ENCODE measurements around the gene NAV2.

NAV2 gene

DNA sequence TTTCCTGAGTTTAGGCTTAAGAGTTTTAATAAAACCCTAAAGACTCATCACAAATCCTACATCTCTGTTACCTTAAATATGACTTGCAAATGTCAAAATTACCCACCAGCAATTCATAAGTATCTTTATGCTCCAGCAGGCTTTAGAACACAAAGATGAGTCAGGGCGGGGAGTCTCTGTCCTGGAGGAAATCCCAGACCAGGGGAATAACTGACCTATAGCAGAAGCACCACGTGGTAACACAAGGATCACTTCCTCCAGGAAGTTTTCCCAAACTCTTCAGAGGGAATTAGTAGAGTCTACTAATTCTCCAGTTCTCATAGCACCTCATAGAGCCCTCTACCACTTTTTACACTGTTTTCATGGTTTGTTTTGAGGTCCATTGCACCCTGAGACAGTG lies 217.0 kb downstream of the NAV2 start:
- no peak for DNase-seq (ENCODE audit: low read depth)

DNA sequence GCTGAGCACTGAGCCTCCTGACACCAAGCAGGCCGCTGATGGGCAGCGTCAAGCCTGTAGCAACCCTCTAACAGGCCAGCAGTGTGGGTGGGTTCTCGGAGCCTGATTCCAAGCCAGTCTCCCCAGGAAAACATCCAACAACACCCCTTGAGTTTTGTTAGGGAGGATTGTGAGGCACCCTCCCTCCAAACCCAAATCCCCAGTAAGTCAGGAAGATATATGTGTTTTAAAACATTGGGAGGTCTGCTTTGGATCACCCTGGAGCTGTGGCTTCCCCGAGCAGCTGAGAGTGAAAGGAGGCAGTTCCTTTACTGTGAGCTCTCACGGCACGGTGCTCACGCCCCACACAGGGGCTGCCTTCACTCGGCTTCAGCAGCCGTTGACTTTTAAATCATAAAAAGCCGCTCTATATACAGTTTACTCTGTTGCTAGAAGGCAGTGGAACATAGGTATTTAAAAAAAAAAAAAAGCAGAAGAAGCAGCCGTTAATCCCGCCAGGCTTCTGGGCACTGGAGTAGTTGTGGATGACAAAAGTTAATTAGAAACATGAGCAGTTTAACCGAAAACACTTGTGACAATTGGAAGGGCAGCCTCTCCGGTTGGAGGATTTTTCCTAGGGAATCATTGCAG lies 218.6 kb downstream of the NAV2 start:
- DNase-seq (ENCODE audit: low read depth) = no peak

DNA sequence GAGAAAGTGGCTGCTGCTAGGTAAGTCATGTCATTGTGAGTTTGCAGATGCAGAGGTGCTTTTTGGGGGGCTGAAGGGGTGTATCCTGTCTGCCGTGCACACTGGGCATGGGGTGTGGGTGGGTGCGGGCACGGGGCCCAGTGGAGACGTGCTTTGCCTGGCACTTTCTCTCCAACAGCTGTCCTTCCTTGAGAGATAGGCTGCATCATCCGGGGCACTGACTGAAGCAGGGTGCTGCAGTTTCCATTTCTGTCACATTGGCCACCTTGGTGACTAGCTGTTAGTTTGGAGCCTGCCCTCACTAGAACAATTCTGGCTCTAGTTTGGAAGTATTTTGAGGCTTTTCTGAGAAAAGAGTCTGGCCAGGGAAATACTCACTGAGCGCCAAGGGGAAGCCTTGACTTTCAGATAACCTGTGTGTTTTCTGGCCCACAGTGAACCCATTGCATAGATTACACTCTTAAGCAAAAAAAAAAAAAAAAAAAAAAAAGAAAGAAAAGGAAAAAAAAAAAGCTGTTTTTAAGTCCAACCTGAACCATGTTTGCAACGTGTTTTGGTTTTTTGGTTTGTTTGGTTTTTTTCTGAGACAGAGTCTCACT lies 219.2 kb downstream of the NAV2 start:
- no peak for DNase-seq (ENCODE audit: low read depth)

DNA sequence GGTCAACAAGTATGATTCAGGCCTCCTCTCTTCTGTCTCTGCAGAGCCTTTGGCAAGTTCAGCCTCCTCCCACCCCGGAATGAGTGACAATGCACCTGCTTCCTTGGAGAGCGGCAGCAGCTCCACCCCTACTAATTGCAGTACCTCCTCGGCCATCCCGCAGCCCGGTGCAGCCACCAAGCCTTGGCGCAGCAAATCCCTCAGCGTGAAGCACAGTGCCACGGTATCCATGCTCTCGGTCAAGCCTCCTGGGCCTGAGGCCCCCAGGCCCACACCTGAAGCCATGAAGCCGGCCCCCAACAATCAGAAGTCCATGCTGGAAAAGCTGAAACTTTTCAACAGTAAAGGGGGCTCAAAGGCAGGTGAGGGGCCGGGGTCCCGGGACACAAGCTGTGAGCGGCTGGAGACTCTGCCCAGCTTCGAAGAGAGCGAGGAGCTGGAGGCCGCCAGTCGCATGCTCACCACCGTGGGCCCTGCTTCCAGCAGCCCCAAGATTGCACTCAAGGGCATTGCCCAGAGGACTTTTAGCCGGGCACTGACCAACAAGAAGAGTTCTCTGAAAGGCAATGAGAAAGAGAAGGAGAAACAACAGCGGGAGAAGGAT lies 220.6 kb downstream of the NAV2 start:
- DNase-seq (ENCODE audit: low read depth) = no peak

DNA sequence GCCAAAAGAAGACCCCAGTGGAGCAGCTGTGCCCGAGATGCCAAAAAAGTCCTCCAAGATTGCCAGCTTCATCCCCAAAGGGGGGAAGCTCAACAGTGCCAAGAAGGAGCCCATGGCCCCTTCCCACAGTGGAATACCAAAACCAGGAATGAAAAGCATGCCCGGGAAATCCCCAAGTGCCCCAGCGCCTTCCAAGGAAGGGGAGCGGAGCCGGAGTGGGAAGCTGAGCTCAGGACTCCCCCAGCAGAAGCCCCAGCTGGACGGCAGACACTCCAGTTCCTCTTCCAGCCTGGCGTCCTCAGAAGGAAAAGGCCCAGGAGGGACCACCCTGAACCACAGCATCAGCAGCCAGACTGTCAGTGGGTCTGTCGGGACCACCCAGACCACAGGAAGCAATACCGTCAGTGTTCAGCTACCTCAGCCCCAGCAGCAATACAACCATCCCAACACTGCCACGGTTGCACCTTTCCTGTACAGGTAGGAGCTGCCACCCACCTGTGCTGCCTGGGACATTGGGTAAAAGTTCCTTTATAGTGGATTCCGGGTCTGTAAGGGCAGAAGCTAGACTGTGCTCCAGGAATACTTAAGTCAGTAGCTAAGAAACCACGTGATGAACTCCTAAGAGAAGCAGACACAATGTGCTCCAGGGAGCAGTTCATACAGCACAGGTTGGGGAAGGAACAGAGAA lies 221.3 kb downstream of the NAV2 start:
- DNase-seq (ENCODE audit: low read depth) = no peak

DNA sequence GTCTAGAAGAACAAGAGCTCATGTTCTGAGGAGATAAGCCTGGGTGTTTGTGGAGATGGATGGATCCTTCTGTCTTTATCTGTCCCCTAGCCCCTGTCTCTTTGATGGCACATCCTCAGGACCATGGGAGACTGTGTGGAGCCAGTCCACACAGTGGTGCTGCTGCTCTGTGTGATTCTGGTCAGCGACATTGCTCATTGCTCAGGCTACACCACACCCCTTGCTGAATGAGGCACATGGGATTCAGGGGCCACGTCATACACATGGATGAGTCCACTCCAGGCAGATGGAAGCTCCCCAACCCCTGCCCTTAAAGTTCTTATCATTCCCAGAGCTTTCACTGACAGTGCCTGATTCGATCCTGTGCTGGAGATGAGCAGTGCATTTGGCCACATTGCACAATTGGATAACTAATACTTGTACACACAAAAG lies 222.2 kb downstream of the NAV2 start:
- DNase-seq (ENCODE audit: low read depth) = no peak

DNA sequence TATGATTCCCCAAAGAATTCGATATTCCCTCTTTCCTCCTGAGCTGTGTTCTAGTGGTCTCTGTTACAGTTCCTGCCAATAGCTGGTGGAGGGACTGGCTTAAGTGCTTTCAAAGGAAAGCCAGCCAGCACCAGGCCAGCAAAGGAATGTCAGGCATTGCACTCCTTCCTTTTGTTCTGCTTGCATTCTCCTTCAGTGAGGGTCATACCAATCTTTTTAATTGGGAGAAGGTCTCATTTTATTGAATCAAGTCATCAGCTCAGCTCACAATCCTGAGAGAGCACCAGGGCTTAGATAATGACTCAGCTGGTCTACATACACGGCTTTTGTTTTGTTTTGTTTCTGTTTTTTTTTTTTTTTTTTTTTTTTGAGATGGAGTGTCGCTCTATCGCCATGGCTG lies 222.9 kb downstream of the NAV2 start:
- DNase-seq (ENCODE audit: low read depth) = no peak

DNA sequence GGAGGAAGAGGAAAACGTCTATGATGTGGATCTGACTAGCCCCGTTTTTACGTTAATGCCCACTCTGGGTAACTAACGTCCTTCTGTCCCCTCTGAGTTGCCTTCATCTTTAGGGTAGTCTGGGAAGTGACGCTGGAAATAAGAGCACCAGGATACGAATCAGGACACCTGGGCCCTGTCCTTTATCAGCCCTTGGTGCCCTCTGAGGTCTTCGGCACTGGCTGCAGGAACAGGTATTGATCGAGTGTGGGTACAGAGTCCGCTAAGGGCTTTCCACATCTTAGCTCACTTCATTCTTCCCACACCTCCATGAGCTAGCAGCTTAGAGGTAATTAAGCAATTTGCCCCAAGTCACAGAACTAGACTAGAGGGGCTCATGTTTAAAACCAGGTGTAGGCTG lies 223.8 kb downstream of the NAV2 start:
- no peak for DNase-seq (ENCODE audit: low read depth)

DNA sequence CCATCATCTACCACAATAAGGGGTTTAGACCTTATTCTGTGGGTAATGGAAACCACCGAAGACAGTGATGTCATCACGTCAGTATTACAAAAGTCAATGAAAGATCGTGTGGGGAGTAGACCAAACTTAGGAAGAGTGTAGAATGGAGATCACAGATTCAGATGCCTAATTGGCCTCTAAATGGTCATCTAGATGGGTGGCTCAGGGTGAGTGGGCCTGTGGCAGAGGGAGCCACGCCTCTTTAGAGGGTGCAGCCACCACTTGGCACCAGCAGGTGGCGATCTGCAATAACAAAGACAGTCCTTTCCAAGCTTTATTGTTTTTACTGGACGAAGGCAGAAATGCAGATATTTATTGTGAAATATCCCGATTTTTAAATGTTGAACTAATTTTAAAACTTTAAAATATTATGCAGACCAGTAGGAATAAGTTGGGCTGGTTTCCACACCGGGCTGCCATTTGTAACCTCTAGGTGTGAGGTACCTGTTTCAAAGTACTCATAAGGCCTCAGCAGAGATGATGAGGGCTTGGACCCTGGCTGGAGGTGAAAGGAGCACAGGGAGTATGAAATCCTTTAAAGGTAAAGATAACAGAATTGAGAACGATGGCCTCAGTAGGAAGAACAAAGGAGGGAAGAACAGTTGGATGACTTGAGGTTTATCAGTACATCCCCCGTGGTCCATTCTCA lies 225.7 kb downstream of the NAV2 start:
- DNase-seq (ENCODE audit: low read depth) = no peak

DNA sequence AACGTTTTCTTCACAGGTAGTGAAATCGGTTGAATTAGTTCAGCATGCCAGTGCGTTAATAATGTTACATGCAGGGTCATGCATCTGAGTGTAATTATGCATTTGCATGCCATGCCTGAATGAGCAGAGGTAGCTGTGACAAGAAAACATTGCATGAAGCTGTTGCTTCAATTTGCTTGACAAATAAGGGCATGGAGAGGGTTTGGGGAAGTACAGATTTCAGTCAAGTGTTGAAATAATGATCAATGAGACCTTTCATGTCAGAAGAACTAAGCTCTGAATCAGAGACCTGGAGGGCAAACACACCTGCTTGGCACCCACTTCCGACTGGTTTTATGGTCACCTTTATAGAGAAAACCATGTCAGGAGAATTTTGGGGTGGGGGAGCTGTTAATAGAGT lies 226.2 kb downstream of the NAV2 start:
- no peak for DNase-seq (ENCODE audit: low read depth)

DNA sequence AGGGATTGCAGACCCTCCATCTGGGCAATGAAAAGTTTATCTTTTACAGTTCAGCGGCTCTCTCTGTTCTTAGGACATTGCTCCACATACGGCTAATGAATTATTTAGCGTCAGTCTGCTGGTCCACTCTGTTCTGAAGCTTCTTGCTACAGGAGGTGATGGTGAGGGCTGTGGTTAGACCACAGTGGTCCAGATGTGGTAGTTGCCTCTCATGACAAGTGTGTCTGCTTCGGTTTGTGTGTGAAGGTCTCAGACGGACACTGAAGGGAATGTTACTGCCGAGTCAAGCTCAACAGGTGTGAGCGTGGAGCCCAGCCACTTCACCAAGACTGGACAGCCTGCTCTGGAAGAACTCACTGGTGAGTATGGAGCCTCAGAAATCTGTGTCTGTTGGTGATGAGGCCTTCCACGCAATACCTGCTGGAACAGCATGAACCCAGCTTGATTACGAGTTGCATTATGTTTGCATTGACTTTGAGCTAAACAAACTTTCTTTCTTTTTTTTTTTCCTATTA lies 226.8 kb downstream of the NAV2 start:
- DNase-seq (ENCODE audit: low read depth) = no peak

DNA sequence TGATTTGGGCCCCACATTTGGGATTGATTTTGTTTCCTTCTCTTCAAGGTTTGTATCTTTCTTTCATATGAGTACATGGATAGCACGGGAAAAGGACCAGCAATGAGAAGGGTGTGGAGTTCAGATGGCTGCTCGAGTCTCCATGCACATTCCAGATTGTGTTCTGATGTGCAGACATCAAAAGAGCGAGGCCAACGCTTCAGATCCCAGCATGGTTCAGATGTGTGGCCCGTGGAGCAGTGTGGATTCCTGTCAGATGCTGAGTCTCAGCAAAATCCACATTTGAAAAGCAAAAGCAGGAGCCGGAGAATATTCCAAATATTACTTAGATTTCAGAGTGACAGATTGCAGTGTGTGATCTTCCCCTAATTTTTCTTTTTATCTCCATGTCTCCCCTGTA lies 228.2 kb downstream of the NAV2 start:
- DNase-seq (ENCODE audit: low read depth) = no peak

DNA sequence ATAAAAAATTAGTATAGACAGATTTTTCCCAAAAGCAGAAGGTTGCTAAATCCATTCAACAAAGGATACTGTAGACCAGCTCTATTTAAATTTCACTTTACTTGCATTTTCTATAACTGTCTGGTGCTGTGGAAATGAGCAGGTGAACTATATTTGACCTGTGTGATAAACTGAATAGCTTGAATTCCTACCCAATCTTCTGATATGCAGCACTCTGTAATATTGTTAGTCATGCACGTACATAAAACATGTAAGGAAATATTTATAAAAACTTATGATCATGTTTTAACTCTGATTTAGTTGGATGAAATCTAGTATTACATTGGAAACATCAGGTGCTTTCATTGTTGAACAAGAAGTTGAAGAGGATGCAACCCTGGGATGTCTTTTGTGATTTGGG lies 234.0 kb downstream of the NAV2 start:
- DNase-seq (ENCODE audit: low read depth) = no peak

DNA sequence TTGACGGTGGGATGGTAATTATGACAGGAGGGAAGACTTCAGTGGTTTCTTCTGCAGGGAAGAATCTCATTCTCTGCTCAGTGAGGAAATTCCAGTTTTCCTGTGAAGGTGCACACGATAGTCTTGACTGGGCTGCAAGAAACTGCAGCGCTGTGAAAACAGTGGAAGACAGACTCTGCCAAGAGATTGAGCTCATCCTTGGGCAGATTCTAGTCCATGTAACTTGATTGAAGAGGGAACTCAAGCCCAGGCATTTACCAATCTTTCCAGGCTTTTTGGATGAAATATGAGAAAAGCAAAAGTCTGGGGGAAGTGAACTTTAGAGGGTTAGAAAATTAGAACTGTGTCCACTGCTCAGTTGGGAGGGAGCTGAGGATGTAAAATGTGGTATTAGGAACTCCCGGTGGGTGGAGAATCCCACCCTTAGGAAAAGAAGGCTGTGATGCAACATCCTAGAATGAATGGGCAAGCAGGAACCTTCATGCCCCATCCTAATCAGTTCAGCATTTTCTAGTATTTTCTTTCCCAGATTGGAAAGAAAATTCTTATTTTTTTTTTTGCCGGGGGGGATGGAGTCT lies 235.0 kb downstream of the NAV2 start:
- DNase-seq (ENCODE audit: low read depth) = no peak

DNA sequence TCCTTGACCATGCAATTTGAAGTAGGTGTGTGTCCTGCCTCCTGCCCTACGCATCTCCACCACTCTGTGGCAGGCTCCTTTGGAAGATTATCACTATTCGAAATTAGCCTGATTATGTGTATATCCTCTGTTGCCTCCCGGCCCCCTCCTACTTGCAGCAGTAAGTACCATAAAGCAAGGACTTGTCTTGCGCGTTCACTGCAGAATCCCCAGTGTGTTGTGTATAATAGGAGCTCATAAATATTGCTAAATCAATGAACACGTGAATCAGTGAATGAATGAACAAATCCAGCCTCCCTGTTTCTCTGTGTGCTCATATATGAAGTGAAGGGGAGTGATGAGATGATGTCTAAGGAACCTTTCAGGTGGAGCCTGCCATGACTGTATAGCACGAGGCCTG lies 237.0 kb downstream of the NAV2 start:
- DNase-seq (ENCODE audit: low read depth) = no peak

DNA sequence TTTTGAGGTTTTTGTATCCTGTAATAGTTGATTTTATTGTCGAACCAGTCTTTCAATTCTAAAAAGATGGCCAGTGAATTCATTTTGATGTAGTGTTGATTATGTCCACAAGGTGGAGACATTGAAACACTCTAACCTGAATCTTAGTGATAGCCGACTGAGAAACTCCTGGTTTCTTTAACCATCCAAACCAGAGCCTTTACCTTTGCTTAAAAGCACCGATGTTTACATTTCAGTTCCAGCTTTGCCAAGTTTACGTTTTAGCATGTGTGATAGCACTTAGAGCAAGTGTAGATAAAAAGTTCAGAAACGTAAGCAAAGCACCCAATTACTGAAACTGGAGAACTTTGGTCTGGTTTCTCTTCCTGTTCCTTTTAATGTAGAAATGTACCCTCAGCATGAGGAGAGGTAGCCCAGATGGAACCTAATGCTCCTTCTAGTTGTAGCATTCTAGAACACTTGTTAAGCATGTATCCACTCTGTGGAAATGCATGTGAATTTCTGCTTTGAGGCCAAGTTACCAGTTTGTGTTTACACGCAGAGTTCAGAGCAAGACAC lies 239.0 kb downstream of the NAV2 start:
- no peak for DNase-seq (ENCODE audit: low read depth)

DNA sequence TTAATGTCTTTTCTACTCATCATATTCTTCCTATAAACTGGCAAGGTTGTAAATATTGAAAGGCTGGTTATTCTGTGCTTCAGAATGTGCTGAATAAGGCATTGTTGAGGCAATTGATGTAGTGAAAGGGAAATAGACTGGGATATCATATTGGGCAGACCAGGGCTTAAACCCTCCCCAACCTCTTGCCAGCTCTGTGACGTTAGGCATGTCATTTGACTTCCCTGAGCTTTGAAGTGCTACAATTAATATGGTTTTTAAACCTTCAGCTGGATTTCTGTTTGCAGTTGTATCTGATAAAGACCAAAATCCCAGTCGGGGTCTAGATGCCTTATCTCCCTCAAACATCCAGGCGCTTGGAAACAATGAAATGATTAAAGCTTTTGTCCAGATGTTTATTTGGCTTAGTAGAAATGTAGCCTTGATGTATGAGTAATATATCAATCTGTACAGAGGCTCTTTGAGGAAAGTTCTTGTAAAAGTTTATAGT lies 239.5 kb downstream of the NAV2 start:
- no peak for DNase-seq (ENCODE audit: low read depth)

DNA sequence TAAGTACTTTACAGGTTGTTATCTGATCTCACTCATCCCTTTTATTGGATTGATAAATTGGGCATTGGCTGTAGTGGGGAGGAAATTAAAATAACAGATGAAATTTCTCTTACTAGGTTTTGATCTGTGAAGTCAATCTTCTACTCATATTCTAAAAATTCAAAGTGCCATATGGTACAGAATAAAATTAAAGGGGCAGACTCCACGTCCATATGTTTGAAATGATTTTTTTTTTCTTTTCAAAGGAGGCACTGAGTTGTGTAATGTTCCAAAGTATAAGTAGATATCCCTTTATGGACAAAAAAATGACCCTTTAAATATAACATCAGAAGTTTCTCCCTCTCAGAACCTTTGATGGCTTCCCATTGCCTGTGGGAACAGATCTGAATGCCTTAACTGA lies 240.3 kb downstream of the NAV2 start:
- no peak for DNase-seq (ENCODE audit: low read depth)

DNA sequence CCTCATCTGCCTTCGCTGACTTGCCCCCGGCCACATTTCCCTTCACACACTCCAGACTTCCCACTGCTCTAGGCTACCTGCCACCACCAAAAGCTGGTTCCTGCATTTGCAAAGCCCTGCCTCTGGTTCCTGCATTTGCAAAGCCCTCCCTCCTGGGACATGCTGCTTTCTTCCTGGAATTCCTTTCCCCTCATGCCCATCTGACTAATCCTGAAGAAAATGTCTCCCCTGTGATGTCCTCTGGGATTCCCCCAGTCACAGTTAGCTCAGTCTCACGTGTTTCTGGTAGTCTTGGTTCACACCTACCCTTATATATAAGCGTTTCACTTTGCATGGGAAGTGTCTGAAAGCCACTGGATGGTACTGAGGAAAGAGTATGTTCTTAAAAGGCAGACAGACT lies 240.7 kb downstream of the NAV2 start:
- no peak for DNase-seq (ENCODE audit: low read depth)

DNA sequence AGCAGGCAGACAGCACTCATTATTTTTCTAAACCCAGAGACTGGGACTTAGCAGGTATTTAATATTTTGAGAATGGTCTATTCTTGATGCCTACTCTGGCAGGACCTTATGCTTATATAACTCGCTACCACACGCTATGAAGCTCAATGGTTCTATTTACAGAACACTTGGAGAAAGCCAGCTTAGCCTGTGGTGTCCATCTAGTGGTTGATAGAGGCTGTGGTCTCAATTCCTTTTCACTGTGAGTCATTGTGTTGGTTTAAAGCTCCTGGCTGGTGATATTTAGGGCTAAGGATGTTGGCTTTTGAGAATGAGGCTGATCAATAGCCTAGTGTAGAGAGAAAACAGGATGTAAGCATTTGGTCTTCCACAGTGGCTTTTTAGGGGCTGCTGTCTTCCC lies 241.3 kb downstream of the NAV2 start:
- no peak for DNase-seq (ENCODE audit: low read depth)

DNA sequence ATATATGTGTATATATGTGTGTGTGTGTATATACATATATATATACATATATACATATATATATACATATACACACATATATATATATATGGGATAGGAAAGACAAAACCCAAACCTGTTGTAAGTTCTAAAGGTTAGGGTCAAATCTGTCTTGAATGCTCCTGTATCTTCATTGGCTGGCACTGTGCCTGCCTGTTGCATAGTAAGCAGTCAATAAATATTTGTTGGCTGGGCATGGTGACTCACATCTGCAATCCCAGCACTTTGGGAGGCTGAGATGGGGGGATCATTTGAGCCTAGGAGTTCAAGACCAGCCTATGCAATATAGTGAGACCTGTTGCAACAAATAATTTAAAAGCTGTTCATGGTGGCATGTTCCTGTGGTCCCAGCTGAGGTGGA lies 242.3 kb downstream of the NAV2 start:
- no peak for DNase-seq (ENCODE audit: low read depth)

DNA sequence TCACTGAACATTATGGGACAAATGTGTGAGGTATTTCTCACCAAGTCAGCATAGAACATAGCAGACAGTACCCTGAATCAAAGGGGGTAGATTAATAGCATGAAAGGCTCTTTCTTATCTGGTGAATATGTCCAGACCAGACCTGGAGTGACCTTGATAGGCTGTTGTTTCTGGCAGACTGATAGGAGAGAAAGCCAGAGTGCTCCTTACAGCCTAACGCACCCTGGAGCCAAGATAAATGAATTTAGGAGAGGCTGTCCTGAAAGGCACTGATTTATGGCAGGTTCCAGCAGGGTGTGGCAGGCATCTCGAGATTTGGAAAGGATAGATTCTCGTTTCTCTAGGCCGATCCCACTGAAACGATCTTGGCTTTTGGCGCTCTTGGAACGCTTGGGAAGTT lies 243.0 kb downstream of the NAV2 start:
- no peak for DNase-seq (ENCODE audit: low read depth)
